NCI-H1694 treated with DMSO at 0.1 percent for 48 hours (cell line): ENCODE results near the gene ANKEF1.
A peak's percentile ranks its signal among the peaks of the same experiment; 100 is the strongest.
"Not testable (repeated sequence)": the region's sequence is repeated elsewhere in the genome, so short reads cannot be mapped to it uniquely, and the experiment has no call there.

Experiments
- DNase-seq: peaks from one replicate; lab custom pipeline; 2025; lab: John Stamatoyannopoulos, UW

The ANKEF1 gene

DNA sequence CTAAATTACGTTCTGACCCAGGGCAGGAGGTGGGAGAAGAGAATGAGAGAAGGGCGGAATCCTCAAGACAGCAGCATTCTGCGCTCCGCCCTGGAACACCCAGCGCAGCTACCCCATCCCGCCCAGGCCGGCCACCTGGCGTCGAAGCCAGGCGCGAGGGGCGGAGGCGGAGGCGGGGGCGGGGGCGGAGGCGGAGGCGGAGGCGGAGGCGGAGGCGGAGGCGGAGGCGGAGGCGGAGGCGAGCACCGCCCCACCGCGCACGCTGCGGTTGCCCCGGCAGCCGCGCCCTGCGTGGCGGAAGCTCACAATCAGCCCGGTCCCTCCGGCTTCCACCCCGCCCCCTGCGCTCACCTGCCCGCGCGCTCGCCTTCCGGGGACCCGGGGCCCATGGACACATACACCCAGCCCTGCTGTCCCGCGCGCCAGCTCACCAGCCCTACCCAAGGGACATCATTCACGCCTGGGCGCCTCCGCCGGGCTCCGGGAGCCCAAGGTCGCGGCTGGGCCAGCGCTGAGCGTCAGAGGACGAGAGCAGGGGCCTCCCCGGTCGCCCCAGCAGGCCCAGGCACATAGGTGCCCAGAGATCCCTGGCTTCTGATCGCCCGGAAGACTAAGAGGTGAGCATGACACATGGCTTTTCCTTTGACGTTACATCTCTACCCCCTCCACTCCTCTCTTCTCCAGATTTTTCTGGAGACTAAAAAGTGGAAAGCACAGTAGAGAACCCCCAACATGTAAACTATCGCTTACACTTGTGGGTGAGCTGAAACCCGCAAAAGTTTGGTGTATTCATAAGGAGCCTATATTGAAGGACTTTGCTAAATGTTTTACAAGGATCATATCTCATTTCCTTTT, at the start of gene ANKEF1:
TSS of gene ANKEF1 (plus strand) at position 271 of the 855 bp plus-strand sequence. CDS start 3,315 bp downstream, outside the sequence.
- peak; percentile 72 for DNase-seq

GRCh38 chr20:9985281-9985680, 49.5 kb upstream of the ANKEF1 start:
- no peak for DNase-seq

DNA sequence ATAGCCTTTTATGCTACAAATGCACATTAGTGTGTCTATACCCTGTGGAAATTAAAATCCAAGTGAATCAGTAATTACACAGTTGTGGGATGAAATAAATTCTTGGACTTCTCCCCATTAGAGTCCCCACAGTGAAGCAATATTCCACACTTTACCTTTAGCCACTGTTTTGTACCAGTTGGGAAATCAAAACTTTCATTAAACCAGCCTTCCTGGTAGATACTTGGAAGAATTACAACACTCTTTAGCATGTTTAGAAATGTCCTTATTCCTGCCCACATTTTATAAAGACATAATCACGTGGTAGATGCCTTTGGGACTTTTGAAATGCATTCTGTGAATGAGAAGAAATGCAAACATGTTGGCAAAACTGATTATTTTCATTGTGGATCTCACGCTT, 49.0 kb upstream of the ANKEF1 start:
- no peak for DNase-seq

GRCh38 chr20:9989066-9989724, 45.6 kb upstream of the ANKEF1 start:
- DNase-seq = no peak

- DNase-seq = no peak
These were observed 41.6 kb upstream of the ANKEF1 start for GRCh38 chr20:9993137-9993536.

DNA sequence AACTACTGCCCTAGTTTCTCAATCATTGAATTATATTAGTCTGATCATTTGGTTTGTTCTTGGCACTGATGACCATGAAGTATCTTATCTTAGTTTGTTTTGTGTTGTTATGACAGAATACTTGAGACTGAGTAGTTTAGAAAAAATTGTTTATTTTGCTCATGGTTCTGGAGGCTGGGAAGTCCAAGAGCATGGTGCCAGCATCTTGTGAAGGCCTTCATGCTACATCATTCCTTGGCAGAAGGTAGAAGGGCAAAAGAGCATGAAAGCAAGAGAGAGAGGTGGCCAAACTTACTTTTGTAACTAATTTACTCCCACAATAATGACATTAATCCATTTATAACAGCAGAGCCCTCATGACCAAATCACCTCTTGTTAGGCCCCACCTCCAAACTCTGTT, 40.1 kb upstream of the ANKEF1 start:
- DNase-seq = no peak

- DNase-seq = no peak
These were observed 39.1 kb upstream of the ANKEF1 start for GRCh38 chr20:9995510-9996272.

GRCh38 chr20:9996944-9997343, 37.8 kb upstream of the ANKEF1 start:
- no peak for DNase-seq

- DNase-seq = peak; percentile 40
These were observed 35.1 kb upstream of the ANKEF1 start for GRCh38 chr20:9999645-10000044.

DNA sequence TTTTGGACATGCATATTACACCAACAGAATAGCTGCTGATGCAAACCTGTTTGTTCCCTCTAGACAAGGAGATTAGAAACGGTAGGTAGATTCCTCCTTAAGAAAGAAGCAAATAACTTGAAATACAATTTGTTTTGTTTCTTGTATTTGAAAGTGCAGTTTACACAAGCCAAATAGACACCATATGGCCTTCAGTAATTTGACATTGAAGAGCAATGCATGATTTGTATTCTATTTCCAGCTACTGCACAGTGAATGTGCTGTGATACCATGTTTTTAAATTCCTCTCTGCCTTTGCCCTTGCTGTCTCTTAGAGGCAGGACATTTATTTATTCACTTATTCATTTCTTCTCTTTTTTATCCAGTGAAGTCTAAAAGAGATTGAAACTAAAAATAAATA, 31.9 kb upstream of the ANKEF1 start:
- DNase-seq = peak; percentile 69

GRCh38 chr20:10004900-10005299, 29.9 kb upstream of the ANKEF1 start:
- no peak for DNase-seq

DNA sequence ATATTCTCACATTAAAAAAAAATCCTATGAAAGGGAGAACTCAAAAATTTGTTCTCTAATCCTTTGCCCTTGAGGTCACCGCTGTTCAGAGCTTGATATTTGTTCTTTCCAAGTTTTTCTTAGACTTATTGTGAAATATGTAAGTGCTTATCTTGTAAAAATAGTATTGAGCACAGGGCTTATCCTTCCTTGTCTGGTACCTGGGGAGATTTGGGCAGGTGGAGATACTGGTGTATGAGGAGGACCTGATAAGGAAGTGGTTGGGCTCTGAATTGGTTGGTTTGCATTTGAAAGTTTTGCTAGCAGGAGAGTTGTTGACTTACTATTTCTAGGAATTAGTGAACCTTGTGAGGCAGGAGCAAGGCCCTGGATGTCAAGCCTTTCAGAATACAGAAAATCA, 28.9 kb upstream of the ANKEF1 start:
- no peak for DNase-seq

DNA sequence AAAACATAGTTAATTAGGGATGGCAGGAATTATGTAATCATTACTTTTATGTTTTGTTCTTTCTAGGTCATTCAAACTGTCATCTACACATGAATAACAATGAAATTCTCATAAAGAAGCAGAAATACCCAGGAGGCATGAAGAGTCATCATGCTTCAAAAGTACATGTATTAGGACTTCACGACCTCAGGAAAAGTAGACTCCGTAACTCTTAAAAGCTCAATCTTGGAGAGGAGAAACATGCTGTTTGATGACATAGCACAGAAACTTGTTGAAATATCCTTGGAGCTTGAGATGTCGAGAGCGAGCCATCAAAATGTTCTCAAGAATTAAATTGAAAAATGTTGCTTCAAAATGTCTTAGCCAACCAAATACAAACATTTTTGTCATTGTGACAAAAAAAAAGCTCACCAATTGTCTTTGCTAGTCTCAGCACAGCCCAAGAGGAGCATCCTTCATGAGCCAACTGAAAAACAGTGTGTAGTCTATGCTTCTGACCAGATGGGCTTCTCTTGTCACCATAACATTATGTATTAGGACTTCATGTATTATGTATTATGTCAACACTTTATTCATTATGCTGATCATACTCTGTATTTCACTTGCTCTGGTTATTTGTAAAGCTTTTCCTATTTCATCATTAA, 28.2 kb upstream of the ANKEF1 start:
- DNase-seq = no peak

DNA sequence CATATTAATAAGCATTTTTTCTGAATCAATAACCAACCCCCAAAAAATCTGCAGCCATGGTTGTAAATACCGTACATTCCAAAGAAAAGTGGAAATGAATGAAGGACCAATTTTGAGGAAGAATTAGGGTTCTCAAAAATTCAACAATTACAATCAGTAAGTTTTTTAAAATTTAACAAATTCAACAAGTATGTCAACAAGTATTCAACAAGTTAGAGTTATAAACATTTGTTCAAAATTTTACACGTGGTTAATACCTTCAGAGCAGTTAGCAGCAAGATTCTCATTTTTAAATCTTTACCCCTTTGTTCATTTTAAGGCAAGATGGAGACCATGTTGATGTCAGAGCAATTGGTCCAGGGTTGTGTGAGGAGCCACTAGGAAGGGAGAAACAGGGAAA, 27.6 kb upstream of the ANKEF1 start:
- DNase-seq = no peak

DNA sequence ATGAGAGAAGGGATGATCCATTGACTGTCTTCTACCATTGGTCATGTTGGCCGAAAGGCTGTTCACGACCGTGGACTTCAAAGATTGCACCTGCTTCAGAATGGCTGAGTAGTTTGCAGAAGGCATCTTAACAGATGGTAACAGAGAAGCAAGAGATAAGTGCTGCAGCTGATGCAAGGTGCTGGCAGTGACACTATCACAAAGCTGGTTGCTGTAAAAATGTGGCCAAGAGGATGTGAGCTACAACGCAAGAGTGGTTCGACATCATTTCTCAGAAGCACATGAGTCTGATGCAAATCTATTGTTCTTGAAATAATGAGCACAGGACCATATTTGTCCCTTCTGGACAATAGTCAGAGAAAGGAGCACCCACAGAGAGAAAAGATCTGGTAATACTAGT, 27.0 kb upstream of the ANKEF1 start:
- no peak for DNase-seq

DNA sequence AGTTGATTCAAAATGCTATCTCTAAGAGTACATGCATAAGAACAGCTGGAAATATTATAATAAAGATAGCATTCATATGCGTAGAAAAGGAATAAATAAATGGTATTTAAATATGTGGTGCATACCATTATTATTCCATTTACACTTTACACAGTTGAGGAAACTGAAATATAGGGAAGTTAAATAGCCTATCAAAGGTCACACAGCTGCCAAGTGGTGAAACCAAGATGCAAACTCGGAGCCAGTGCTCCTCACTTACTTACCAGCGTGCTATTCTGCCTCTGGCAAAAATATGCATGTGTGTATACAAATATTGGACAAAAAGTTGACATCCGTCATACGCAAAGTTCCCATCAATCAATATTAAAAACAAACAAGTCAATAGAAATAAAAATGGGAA, 22.3 kb upstream of the ANKEF1 start:
- DNase-seq = no peak

GRCh38 chr20:10014431-10014830, 20.4 kb upstream of the ANKEF1 start:
- no peak for DNase-seq

- no peak for DNase-seq
These were observed 13.8 kb upstream of the ANKEF1 start for GRCh38 chr20:10020937-10021336.

DNA sequence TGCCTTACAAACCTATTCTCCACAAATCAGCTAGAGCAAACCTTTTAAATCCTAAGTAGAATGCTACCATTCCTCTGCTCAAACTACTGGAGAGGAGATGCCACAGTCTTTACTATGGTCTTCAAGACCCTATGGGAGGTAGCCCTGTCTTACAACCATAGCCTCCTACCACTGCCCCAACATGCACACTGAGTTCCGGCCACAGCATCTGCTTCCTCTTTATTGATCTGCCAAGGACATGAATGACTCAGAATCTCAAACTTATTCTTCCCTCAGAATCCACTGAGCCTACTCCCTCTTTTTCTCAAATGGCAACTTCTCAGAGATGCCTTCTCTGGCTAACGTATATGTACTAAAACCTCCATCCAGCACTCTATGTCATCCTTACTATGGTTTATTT, 12.2 kb upstream of the ANKEF1 start:
- DNase-seq = no peak

- DNase-seq = no peak
These were observed 10.9 kb upstream of the ANKEF1 start for GRCh38 chr20:10023911-10024310.

DNA sequence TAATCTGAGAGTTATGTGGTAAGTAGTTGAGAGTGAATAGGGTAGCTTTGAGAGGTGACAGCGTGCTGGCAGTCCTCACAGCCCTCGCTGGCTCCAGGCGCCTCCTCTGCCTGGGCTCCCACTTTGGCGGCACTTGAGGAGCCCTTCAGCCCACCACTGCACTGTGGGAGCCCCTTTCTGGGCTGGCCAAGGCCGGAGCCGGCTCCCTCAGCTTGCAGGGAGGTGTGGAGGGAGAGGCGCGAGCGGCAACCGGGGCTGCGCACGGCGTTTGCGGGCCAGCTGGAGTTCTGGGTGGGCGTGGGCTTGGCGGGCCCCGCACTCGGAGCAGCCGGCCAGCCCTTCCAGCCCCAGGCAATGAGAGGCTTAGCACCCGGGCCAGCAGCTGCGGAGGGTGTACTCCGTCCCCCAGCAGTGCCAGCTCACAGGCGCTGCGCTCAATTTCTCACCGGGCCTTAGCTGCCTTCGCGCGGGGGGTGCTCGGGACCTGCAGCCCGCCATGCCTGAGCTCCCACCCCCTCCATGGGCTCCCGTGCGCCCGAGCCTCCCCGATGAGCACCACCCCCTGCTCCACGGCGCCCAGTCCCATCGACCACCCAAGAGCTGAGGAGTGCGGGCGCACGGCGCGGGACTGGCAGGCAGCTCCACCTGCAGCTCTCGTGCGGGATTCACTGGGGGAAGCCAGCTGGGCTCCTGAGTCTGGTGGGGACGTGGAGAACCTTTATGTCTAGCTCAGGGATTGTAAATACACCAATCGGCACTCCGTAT, 3.2 kb upstream of the ANKEF1 start:
- DNase-seq = not testable (repeated sequence)
